IPS DF 6.9 (cell line): ENCODE results near the gene FBXW10B.
"Not testable (repeated sequence)": the region's sequence is repeated elsewhere in the genome, so short reads cannot be mapped to it uniquely, and the experiment has no call there.

Source experiments
- DNase-seq: peaks from one replicate; pipeline ENCODE4 v3.0.0-alpha.2; 2013; ENCODE audit warnings: low read depth, low spot score
- H3K27ac ChIP-seq: one replicate; pipeline ENCODE4 v1.5.1; 2013; ENCODE audit warnings: low read length, control low read depth
- H3K27me3 ChIP-seq: 2 replicates; pipeline ENCODE4 v1.6.1; 2013; ENCODE audit warnings: mild to moderate bottlenecking, low read length; ENCODE audit not compliant: control insufficient read depth, insufficient read depth
- H3K36me3 ChIP-seq: 2 replicates; pipeline ENCODE4 v1.6.1; 2013; ENCODE audit warnings: low read length; ENCODE audit not compliant: control insufficient read depth, insufficient read depth
- H3K4me1 ChIP-seq: 2 replicates; pipeline ENCODE4 v1.6.1; 2013; ENCODE audit warnings: low read length; ENCODE audit not compliant: control insufficient read depth, insufficient read depth
- H3K4me3 ChIP-seq: 2 replicates; pipeline ENCODE4 v1.5.1; 2013; ENCODE audit warnings: mild to moderate bottlenecking, low read length
- H3K9me3 ChIP-seq: 2 replicates; pipeline ENCODE4 v1.6.1; 2013; ENCODE audit warnings: low read length, inconsistent platforms; ENCODE audit not compliant: control insufficient read depth, insufficient read depth
- WGBS: extraction: QIAGEN DNeasy Blood & Tissue Kit; methylation state at CpG from one replicate; pipeline ENCODE4 v1.1.7; 2013; ENCODE audit warnings: mixed read lengths, missing lambda C conversion rate; ENCODE audit not compliant: insufficient read length, insufficient coverage; 5-methylcytosine and 5-hydroxymethylcytosine counted together

FBXW10B gene, protein sequence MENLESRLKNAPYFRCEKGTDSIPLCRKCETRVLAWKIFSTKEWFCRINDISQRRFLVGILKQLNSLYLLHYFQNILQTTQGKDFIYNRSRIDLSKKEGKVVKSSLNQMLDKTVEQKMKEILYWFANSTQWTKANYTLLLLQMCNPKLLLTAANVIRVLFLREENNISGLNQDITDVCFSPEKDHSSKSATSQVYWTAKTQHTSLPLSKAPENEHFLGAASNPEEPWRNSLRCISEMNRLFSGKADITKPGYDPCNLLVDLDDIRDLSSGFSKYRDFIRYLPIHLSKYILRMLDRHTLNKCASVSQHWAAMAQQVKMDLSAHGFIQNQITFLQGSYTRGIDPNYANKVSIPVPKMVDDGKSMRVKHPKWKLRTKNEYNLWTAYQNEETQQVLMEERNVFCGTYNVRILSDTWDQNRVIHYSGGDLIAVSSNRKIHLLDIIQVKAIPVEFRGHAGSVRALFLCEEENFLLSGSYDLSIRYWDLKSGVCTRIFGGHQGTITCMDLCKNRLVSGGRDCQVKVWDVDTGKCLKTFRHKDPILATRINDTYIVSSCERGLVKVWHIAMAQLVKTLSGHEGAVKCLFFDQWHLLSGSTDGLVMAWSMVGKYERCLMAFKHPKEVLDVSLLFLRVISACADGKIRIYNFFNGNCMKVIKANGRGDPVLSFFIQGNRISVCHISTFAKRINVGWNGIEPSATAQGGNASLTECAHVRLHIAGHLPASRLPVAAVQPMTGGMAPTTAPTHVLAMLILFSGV

DNA sequence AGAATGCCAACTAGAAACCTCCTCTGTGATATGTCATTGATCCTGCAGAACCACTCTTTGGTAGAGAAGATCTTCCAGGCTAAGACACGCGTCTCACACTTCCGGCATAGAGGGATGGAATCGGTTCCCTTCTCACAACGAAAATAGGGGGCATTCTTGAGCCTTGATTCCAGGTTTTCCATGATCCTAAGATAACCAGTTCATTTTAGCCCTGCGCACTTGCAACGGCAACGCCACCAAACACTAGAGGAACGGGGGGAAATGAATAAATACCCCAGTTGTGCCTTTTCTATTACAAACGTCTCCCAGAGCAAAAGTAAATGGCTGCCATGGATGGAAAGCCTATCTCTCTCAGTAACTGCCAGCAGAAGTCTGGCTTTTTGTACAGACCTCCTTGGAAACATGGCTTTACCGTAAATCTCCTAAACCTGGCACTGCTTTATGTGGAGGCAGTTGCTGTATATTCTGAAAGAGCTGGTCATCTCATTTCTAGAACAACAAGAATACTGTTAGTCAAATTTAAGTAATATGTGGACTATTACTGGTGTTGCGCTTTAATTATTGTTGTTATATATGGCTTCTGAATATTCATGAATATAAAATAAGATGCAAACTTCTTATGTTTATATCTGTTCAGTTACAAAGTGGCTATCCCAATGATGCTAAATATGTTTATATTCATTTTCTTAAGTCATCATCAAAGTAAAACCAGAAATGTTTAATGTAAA, at the start of gene FBXW10B:
TSS of gene FBXW10B (minus strand) at position 374 of the 728 bp plus-strand sequence. CDS start at position 182, 192 bp downstream.
- H3K9me3 ChIP-seq, H3K36me3 ChIP-seq, H3K4me3 ChIP-seq, DNase-seq, H3K27ac ChIP-seq, H3K4me1 ChIP-seq, H3K27me3 ChIP-seq: not testable (repeated sequence)
- no CpG with 5 or more reads among the region's 12 CpGs for WGBS

GRCh38 chr17:15663691-15664090, 44.2 kb upstream of the FBXW10B start:
- Histone ChIP-seq H3K36me3 (no peaks in the 10 kb centered on the region), H3K9me3 (no peaks in the 10 kb centered on the region), H3K4me3 (no peak overlapping the region), H3K27me3 (no peaks in the 10 kb centered on the region), H3K4me1 (no peaks in the 10 kb centered on the region; the same call in 1 of the 2 replicates), H3K27ac (no peak overlapping the region)
- no peak for DNase-seq
- WGBS = no CpG with 5 or more reads among the region's 5 CpGs

DNA sequence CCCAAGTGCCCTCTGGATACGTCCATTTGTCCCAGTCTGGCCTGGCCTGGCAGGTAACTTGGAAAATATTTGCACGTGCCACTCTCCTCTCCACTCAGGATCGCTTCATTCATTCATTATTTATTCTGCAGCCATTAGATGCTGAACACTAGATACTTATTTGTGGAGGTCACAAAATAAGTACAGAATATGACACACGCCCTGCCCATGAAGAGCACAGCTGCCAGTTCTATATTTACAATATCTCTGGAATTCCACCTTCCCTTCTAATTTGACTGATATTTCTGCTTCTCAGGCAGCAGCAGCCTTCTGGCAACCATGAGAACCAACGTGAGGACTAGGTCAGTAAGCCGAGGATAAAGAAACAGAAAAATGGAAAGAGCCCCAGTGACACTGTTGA, 43.7 kb upstream of the FBXW10B start:
- H3K4me3 ChIP-seq = no peak overlapping the region
- no peaks in the 10 kb centered on the region for H3K36me3 ChIP-seq
- H3K27me3 ChIP-seq = no peaks in the 10 kb centered on the region
- H3K9me3 ChIP-seq = no peaks in the 10 kb centered on the region
- H3K27ac ChIP-seq = no peak overlapping the region
- no CpG with 5 or more reads among the region's 6 CpGs for WGBS
- H3K4me1 ChIP-seq = no peaks in the 10 kb centered on the region; the same call in 1 of the 2 replicates
- no peak for DNase-seq

DNA sequence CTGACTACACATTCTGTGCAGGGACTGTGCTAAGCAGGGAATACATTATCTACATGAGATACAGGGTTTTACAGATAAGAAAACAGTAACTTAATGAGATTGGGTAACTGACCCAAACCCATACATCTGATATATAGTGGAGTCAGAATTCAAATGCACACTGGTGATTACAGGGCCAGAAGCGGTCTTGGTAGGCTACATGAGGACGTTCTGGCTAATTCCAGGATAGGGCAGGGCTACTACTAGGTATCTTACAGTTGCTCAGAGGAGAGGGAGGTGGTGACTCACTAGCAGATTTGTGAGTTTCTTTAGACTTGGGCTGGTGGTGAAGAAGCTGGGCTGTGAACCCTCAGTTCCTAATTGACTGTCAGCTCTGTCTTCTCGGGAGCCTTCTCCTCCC, 43.2 kb upstream of the FBXW10B start:
- Histone ChIP-seq H3K27me3 (no peaks in the 10 kb centered on the region), H3K9me3 (no peaks in the 10 kb centered on the region), H3K27ac (no peak overlapping the region), H3K36me3 (no peaks in the 10 kb centered on the region), H3K4me1 (no peaks in the 10 kb centered on the region; the same call in 1 of the 2 replicates), H3K4me3 (no peak overlapping the region)
- WGBS = no CpG with 5 or more reads among the region's 3 CpGs
- no peak for DNase-seq

DNA sequence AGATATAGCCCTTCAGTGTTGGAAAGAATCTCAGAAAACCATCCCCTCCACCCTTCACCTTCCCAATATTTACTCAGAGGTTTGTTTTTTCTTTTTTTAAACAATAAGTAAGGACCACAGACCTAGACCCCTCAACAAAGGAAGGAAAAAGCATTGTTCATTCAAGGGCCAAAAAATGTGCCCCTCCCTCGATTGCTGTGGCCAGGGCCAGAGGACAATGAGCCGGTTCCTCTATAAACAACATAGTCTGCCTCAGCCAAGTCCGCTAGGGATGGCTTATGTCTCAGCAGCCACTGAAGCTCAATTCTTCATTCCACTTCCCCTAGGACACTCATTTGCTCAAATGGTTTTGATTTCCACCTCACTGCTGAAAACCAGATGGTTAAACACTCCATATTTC, 40.6 kb upstream of the FBXW10B start:
- no peak for DNase-seq
- no peaks in the 10 kb centered on the region; the same call in 1 of the 2 replicates for H3K4me1 ChIP-seq
- H3K9me3 ChIP-seq = no peaks in the 10 kb centered on the region
- H3K27me3 ChIP-seq = no peaks in the 10 kb centered on the region
- H3K27ac ChIP-seq = no peak overlapping the region
- WGBS = no CpG with 5 or more reads among the region's 3 CpGs
- H3K36me3 ChIP-seq = no peaks in the 10 kb centered on the region; the same call in 1 of the 2 replicates
- H3K4me3 ChIP-seq = no peak overlapping the region

DNA sequence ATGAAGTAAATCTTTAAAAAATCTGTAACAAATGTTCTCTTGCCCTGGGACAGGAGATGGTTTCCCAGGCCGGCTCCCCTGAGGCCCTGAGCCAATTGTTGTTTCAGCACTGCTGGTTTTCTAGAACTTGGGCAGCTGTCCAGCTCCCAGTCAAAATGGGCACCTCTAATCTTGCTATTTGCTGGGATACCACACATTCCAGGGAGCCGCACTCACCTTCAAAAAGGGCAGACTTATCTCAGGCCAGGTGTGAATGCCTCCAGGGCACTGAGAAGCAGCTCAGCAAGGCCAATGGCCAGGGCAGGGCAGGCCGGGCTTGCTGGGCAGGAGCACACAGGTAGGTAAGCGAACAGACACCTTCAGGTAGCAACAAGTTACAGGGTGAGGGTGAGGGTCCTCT, 40.2 kb upstream of the FBXW10B start:
- no peak overlapping the region for H3K27ac ChIP-seq

DNA sequence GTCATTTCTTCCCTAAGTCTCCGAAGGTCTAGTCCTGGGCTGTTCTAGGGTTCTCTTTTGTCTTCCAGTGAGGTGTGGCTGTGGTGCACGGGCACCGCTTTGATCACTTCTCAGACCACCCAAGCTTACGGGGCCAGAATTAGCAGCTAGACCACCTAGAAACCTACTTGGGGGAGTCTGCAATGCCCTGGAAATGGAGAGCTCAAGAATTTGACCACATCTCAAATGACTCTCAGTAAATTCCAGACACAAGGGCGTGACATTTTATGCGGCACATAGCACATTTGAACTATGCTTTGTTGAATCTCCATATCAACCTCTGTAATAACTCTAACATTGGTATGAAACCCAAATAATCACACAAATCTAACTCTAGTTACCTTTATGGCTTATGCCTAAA, 39.7 kb upstream of the FBXW10B start:
- Histone ChIP-seq H3K4me1 (no peaks in the 10 kb centered on the region), H3K27ac (no peak overlapping the region), H3K9me3 (no peaks in the 10 kb centered on the region), H3K36me3 (no peaks in the 10 kb centered on the region; the same call in 1 of the 2 replicates), H3K4me3 (no peak overlapping the region), H3K27me3 (no peaks in the 10 kb centered on the region)
- WGBS = no CpG with 5 or more reads among the region's 6 CpGs
- DNase-seq = no peak

More for the DNA sequence above, 40.2 kb upstream of the FBXW10B start:
- DNase-seq = no peak
- no CpG with 5 or more reads among the region's 4 CpGs for WGBS
- no peaks in the 10 kb centered on the region for H3K9me3 ChIP-seq
- H3K4me3 ChIP-seq = no peak overlapping the region
- no peaks in the 10 kb centered on the region for H3K27me3 ChIP-seq
- no peaks in the 10 kb centered on the region; the same call in 1 of the 2 replicates for H3K4me1 ChIP-seq
- H3K36me3 ChIP-seq = no peaks in the 10 kb centered on the region; the same call in 1 of the 2 replicates

DNA sequence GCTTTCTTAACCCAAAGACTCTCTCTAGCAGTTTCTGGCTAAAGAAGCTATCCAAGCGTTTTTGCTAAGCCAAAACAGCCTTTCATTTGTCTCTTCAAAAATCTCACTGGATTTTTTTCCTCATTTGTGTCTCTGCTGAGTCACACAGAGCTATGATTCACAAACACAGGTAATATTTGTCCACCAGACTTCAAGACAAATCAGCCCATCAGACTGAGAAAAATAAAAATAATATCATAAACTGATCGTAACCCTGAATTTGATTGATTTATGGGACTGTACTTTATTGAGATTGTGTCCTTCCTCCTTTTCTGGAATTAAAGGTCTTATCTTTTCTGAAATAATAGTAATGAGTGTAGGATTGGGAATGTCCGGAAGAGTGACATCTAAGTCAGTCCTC, 38.8 kb upstream of the FBXW10B start:
- no peaks in the 10 kb centered on the region; the same call in 1 of the 2 replicates for H3K36me3 ChIP-seq
- H3K9me3 ChIP-seq = no peaks in the 10 kb centered on the region; the same call in 1 of the 2 replicates
- no peak for DNase-seq
- no CpG with 5 or more reads among the region's 3 CpGs for WGBS
- no peak overlapping the region for H3K4me3 ChIP-seq
- H3K27ac ChIP-seq = no peak overlapping the region
- H3K4me1 ChIP-seq = no peaks in the 10 kb centered on the region
- H3K27me3 ChIP-seq = no peaks in the 10 kb centered on the region

GRCh38 chr17:15657868-15658267, 38.4 kb upstream of the FBXW10B start:
- no peaks in the 10 kb centered on the region; the same call in 1 of the 2 replicates for H3K36me3 ChIP-seq
- no peak for DNase-seq
- H3K4me3 ChIP-seq = no peak overlapping the region
- no peaks in the 10 kb centered on the region for H3K4me1 ChIP-seq
- H3K27me3 ChIP-seq = no peaks in the 10 kb centered on the region
- no peak overlapping the region for H3K27ac ChIP-seq
- no peaks in the 10 kb centered on the region; the same call in 1 of the 2 replicates for H3K9me3 ChIP-seq
